GM18502 (cell line): Measurements from ENCODE around the gene WDR36.

Source experiments
- ATAC-seq: cut with Tn5 transposase; IDR thresholded peaks from one replicate; pipeline ENCODE4 v1.9.1; 2021; ENCODE audit warnings: mild to moderate bottlenecking; ENCODE audit not compliant: unreplicated experiment, poor library complexity

Gene WDR36

DNA sequence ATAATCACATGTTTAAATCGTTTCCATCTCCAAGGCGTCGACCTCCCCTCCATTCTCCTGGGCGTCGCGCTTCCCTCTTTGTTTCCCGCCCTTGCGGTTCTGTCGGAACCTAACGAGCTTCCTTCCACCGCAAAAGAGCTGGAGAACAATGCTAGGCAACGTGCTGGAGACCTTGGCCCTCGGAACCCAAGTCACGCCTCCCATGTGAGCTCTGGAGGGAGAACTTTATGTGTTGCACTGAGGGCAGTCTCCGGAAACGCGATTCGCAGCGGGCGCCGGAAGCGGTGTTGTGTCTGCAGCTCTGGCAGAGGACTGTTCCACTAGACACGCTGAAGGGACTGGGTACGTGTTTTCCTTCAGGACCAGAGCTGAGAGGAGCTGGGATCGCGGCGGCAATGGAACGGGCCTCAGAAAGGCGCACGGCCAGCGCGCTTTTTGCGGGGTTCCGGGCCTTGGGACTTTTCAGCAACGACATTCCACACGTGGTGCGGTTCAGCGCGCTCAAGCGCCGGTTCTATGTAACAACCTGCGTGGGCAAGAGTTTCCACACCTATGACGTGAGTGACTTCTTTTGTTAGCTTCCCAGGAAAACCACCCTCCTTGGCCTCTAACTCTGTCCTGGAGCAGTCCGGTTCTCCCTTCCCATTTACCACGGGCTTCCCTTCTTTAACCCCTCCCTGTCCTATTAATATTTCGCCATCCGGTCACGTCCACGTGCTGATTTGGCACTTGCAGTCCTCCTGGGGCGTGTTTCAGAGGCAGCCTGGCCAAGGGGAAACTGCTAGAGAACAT, at the start of gene WDR36:
TSS of gene WDR36 (plus strand) at position 287 of the 792 bp plus-strand sequence. CDS start at position 396, 109 bp downstream.
- peak; percentile 97 for ATAC-seq

GRCh38 chr5:111043712-111044506, 48.2 kb upstream of the WDR36 start:
- no peak for ATAC-seq

- no peak for ATAC-seq
These were observed 34.1 kb upstream of the WDR36 start for GRCh38 chr5:111058064-111058463.

- ATAC-seq: no peak
These were observed 32.0 kb upstream of the WDR36 start for GRCh38 chr5:111060169-111060568.

DNA sequence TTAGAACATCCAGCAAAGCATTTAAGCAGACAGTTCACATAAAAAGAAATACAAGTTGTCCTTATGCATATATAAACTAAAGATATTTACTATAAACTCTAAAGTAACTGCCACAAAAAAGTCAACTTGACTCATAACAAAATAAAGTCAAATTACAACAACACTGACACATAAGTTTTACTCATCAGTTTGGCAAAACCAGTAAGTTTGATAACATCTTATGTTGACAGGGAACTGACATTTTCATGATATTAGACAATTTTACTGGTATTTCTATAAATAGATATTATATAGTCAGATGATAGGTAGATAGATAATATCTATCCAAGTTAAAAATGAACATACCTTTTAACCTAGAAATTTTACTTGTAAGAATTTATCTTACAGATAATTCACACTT, 30.5 kb upstream of the WDR36 start:
- ATAC-seq: no peak

DNA sequence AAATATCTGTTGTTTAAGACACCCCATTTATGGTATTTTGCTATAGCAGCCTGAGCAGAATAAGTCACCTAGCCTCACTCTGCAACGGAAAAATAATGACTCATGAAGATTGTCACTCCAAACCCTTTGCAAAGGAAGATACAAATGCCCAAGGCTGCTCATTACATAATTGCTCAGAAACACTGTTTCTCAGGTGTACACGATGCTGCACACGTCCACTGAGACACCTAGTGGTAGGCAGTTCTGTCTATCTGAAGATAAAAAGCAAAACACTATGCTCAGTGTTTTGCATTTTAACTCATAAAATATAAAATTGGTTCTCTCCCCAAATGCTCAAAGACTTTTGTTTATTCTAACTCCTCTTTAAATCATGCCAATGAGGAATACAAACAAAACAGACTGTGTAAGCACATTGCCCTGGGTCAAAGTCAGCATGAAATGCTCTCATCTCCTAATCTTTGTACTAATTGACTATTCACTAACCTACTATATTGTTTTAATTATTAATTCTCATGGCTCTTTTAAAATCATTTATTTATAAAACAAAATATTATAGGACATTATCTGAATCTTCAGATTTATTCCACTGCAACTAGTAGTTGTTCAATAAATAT, 28.3 kb upstream of the WDR36 start:
- peak; percentile 59 for ATAC-seq

DNA sequence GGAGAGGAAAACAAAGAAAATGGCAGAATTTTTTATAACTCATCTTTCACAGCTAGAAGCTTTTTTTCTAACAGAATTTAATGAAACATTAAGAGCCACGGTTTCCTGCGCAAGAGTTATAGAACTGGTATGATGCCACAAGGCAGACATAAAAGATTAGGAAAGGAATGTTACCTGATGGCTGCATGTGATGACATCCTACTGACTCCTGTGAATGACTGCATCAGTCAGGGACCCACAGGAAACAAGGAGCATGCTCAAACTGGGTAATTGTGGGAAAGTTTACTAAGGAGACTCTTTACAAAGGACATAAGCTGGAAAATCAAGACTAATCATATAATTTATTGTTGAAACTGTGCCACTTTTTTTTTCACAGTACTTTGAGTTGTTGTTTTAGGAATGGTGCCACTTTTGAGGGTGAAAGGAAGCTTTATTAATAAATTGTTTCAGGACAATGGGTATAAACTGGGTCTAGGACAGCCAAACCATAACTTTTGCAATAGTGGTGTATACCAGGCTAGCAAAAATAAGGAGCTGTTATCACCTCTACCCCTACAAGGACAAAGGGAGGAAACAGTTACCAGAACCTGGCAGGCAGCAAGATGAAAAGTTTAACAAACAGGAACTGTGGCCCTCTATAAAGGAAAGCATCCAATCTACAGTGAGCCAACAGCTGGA, 25.7 kb upstream of the WDR36 start:
- no peak for ATAC-seq

DNA sequence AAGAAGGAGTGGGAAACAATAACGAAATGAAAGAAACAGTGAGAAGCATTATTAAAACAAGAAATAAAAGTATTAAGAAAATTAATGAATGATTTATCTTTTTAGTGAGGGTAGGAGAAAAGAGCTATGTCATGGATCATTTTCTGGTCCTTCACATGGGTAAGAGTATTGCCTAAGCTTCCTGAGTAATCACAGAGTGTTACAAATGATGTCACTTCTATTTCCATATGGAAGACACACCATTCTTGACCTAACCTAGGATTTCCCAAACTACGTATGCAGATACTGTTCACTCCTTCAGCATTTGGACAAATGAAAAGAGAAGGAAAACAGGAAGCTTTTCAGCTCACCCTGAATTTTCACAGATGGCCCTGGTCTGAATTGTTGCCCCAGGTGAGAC, 23.9 kb upstream of the WDR36 start:
- no peak for ATAC-seq

DNA sequence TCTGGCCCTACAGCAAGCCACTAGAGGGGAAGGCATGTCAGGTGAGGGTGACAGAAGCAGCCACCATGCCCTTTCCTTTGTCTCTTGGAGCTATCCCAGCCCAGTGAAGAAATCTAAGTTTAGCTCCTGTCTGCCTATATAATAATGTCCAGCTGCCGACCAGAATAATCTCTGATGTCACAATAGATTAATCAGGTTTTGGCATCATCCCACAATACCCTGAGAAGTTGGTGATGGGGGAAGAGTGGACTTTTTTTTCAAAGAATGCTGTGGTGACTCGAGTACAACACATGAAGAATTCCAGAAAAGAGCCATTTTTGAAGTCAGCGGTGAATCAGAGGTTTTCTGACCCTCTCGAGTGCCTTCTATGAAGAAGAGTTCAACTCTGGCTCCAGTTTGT, 22.3 kb upstream of the WDR36 start:
- no peak for ATAC-seq

- no peak for ATAC-seq
These were observed 21.6 kb upstream of the WDR36 start for GRCh38 chr5:111070272-111071134.

DNA sequence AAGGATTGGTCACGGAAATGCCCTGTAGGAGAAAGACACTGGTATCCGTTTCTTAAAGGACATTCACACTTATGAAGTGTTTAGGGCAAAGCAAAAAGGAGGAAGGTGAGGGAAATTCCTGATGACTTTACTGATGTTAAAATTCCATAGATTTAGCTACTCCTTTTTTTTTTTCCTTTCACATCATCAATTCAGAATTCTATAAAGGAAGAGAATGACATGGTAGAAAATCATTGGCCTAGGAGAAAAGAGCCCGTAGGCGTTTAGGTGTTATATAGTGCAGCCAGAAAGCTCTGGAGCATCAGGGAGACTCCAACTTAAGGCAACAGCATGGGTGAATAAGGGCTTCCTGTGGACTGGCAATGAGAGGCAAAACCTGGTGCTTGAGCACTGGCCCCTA, 20.7 kb upstream of the WDR36 start, which contains the start of gene TSLP:
TSS of gene TSLP (plus strand) at position 301 of the 400 bp plus-strand sequence. CDS start 178 bp downstream, outside the sequence.
- ATAC-seq: no peak

GRCh38 chr5:111072949-111073682, 19.0 kb upstream of the WDR36 start:
- peak; percentile 92 for ATAC-seq

GRCh38 chr5:111074244-111074643, 17.9 kb upstream of the WDR36 start:
- ATAC-seq: no peak

DNA sequence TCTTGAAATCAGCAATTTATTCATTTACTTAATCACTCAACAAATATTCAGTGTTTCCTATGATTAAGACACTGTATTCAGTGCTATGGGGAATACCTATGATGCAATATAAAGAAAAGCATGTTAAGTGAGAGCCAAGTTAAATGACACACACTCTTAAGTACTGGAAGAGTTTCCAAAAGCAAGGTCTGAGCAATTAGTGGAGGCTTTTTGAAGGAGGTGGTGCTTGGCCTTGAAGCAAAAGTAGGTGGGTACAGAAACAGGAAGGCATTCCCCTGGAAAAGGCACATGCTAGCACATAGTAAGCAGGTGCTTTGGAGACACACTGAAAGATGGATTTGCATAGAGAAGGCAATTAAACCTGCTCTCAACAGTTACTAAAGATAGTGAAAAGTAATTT, 16.6 kb upstream of the WDR36 start:
- ATAC-seq: no peak

DNA sequence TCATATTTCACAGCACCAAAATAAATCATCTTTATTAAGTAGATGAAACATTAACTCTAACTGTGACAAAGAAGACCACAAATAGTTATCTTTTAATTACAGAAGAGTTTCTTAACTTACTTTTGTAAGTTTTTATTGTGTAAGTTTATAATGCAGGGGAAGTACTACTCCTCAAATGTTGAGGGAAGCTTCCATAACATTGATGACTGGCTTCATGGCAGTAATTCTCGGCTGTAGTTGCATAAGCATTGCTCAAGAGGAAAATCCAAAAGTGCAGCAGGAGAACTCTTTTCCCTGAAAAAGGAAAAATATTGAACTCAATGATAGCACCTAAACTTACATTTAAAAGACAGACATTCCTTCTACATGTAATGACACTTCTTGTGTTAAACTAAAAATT, 16.1 kb upstream of the WDR36 start:
- ATAC-seq: no peak

DNA sequence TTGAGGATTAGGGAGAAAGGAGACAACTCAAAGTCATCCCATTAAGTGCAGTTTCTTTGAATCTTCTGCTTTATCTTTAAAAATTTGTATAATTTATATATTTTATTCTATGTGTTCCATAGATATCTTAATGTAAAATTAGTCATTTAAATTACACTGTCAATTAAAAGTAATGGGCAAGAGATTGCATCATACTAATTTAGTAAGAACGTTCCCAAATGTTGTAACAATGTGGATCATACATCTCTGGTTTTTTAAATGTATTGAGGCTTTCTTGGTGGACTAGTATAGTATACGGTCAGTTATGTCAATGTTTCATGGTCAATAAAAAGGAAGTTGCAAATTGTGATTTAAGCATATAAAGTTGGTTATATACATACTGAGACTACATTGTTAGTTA, 14.5 kb upstream of the WDR36 start:
- no peak for ATAC-seq

- no peak for ATAC-seq
These were observed 12.3 kb upstream of the WDR36 start for GRCh38 chr5:111079846-111080245.

DNA sequence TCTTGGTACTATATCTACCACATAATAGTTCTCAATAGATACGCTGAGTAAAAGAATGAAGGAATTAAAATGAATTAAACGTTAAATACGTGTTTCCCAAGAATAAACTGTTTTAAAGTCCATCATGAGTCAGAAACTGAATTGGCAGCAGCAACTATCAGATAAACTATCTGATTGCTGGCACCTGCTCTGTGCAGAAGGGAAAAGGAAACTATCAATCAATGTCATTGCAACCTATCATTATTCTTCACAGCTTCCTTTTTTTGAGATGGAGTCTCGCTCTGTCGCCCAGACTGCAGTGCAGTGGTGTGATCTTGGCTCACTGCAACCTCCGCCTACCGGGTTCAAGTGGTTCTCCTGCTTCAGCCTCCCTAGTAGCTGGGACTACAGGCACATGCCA, 8.8 kb upstream of the WDR36 start:
- no peak for ATAC-seq

DNA sequence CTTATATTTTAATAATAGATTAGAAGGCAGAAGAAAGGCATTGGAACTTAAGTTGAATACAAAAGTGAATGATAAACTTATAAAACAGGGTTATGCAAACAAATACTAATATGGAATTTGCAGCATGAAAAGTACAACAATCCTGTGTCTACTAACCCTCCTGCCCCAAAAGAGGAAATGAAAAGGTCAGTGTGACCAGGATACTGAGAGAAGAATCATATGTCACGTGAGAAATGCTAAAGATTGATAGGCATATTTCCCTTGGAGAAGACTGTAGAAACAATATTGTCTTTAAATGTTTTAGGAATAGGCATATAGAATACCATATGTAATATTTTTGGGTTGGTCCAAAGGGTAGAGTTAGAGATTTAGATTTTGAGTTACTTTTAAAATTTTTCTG, 3.8 kb downstream of the WDR36 start:
- no peak for ATAC-seq
